MCF 10A (cell line): ENCODE data around the gene PRAMEF14. TPM values are rescaled to one million over a fixed set of nuclear protein-coding genes. Genes with fewer than 3 reads are reported as not detected.
"Not testable (repeated sequence)": the region's sequence is repeated elsewhere in the genome, so short reads cannot be mapped to it uniquely, and the experiment has no call there.

Experiments
- BruUV-seq: library from RNA; stranded (reverse); fragments of 400-500 nt; replicated peaks from 2 replicates; lab custom pipeline; 2021; lab: Mats Ljungman, UMichigan
- CTCF ChIA-PET: fragments of 300-600 bp; sonication (Branson Sonifier 250); formaldehyde crosslinking; extraction: SDS; loops from one replicate; lab custom pipeline; 2021; ENCODE audit warnings: antibody characterized with exemption, inconsistent platforms; lab: Yijun Ruan, JAX
- POLR2A ChIA-PET: fragments of 300-600, 350-650 bp; sonication (Branson Sonifier 250); formaldehyde crosslinking; extraction: SDS; loops from one replicate; lab custom pipeline; 2020; ENCODE audit warnings: antibody characterized with exemption, inconsistent platforms; lab: Yijun Ruan, JAX
- DNase-seq: peaks from one replicate; pipeline ENCODE4 v3.0.0-alpha.2; 2018; ENCODE audit not compliant: unreplicated experiment
- H3K27ac Mint-ChIP-seq: one replicate; pipeline ENCODE4 v1.8.0; 2022; ENCODE audit warnings: mild to moderate bottlenecking, low read depth, mixed read lengths; ENCODE audit not compliant: unreplicated experiment
- H3K27me3 Mint-ChIP-seq: one replicate; pipeline ENCODE4 v1.8.0; 2022; ENCODE audit warnings: mixed read lengths; ENCODE audit not compliant: insufficient read depth, unreplicated experiment
- H3K36me3 Mint-ChIP-seq: one replicate; pipeline ENCODE4 v1.8.0; 2022; ENCODE audit warnings: mild to moderate bottlenecking, moderate library complexity, mixed read lengths; ENCODE audit not compliant: insufficient read depth, unreplicated experiment
- H3K4me1 Mint-ChIP-seq: one replicate; pipeline ENCODE4 v1.8.0; 2022; ENCODE audit warnings: mixed read lengths; ENCODE audit not compliant: insufficient read depth, unreplicated experiment
- H3K4me3 Mint-ChIP-seq: one replicate; pipeline ENCODE4 v1.8.0; 2022; ENCODE audit warnings: mild to moderate bottlenecking, moderate library complexity, mixed read lengths; ENCODE audit not compliant: unreplicated experiment
- H3K9me3 Mint-ChIP-seq: one replicate; pipeline ENCODE4 v1.8.0; 2022; ENCODE audit warnings: mixed read lengths; ENCODE audit not compliant: unreplicated experiment
- CTCF ChIP-seq: fragments of 200-600 bp; IDR thresholded peaks from one replicate; pipeline ENCODE4 v1.8.0; 2022; ENCODE audit warnings: antibody characterized with exemption, mild to moderate bottlenecking; ENCODE audit not compliant: unreplicated experiment
- intact Hi-C: fragments of 100-400 bp; cut with micrococcal nuclease; formaldehyde crosslinking; loops from 2 replicates; pipeline ENCODE4 v1.14.1; 2022
- total RNA-seq: library from RNA; stranded (reverse); gene quantifications from 2 replicates; pipeline ENCODE4 v1.2.3, GENCODE V29; 2022

PRAMEF14 gene
- total RNA-seq, 1 experiment from 2014 or later: not detected

- H3K27ac Mint-ChIP-seq, POLR2A ChIA-PET, BruUV-seq, H3K9me3 Mint-ChIP-seq, CTCF ChIA-PET, H3K4me3 Mint-ChIP-seq, intact Hi-C loops, H3K36me3 Mint-ChIP-seq, H3K4me1 Mint-ChIP-seq: not testable (repeated sequence)
- peak; percentile 42 for TF ChIP-seq CTCF
- peak; percentile 61 for DNase-seq
- peaks cover 30% of the 10 kb centered on the region for H3K27me3 Mint-ChIP-seq
Measured at GRCh38 chr1:13368544-13368943, 21.6 kb upstream of the PRAMEF14 start.

- peaks cover 30% of the 10 kb centered on the region for H3K27me3 Mint-ChIP-seq
- CTCF ChIA-PET, intact Hi-C loops, POLR2A ChIA-PET, H3K9me3 Mint-ChIP-seq, BruUV-seq, H3K27ac Mint-ChIP-seq, H3K4me3 Mint-ChIP-seq, H3K4me1 Mint-ChIP-seq, H3K36me3 Mint-ChIP-seq, DNase-seq: not testable (repeated sequence)
Measured at GRCh38 chr1:13366536-13366935, 19.6 kb upstream of the PRAMEF14 start.

- H3K4me3 Mint-ChIP-seq, H3K36me3 Mint-ChIP-seq, POLR2A ChIA-PET, BruUV-seq, intact Hi-C loops, H3K27ac Mint-ChIP-seq, H3K4me1 Mint-ChIP-seq, DNase-seq, H3K9me3 Mint-ChIP-seq, CTCF ChIA-PET: not testable (repeated sequence)
- peaks cover 19% of the 10 kb centered on the region for H3K27me3 Mint-ChIP-seq
Measured at GRCh38 chr1:13364928-13365327, 18.0 kb upstream of the PRAMEF14 start.

- H3K27ac Mint-ChIP-seq, H3K9me3 Mint-ChIP-seq, H3K4me3 Mint-ChIP-seq, BruUV-seq, H3K36me3 Mint-ChIP-seq, DNase-seq, intact Hi-C loops, CTCF ChIA-PET, H3K4me1 Mint-ChIP-seq, POLR2A ChIA-PET, H3K27me3 Mint-ChIP-seq: not testable (repeated sequence)
Measured at GRCh38 chr1:13362364-13362763, 15.4 kb upstream of the PRAMEF14 start.

GRCh38 chr1:13356774-13357173 is 9.8 kb upstream of the PRAMEF14 start:
- CTCF ChIA-PET, H3K27me3 Mint-ChIP-seq, H3K27ac Mint-ChIP-seq, H3K4me1 Mint-ChIP-seq, POLR2A ChIA-PET, BruUV-seq, H3K9me3 Mint-ChIP-seq, H3K36me3 Mint-ChIP-seq, H3K4me3 Mint-ChIP-seq: not testable (repeated sequence)
- intact Hi-C loops: loop anchor here (2.0 to 5.0 kb wide), 2 partner anchors 66 to 606 kb away; no protein-coding TSS in a partner anchor
- TF ChIP-seq CTCF: peak; percentile 60
- DNase-seq: peak; percentile 65
